RWPE1 (cell line): ENCODE measurements around the gene HSPA2.

Experiments used
- CTCF ChIA-PET: fragments of 350-600 bp; sonication (Branson Sonifier 250); formaldehyde crosslinking; extraction: SDS; loops from one replicate; lab custom pipeline; 2021; lab: Yijun Ruan, JAX
- POLR2A ChIA-PET: fragments of 400-600 bp; formaldehyde crosslinking; extraction: SDS; loops from one replicate; lab custom pipeline; 2020; ENCODE audit warnings: antibody characterized with exemption; ENCODE audit not compliant: low non-redundant PET; lab: Yijun Ruan, JAX
- DNase-seq: peaks from one replicate; pipeline ENCODE4 v3.0.0; 2012; ENCODE audit warnings: low spot score
- H3K27ac ChIP-seq: fragments of 450-650 bp; 2 replicates; pipeline ENCODE4 v1.5.1; 2017
- TF ChIP-seq, protein P1 (sequence below): fragments of 450-650 bp; conservative IDR thresholded peaks from 2 replicates; pipeline ENCODE4 v1.5.1; 2017; ENCODE audit warnings: low read depth, mild to moderate bottlenecking

Gene HSPA2

DNA sequence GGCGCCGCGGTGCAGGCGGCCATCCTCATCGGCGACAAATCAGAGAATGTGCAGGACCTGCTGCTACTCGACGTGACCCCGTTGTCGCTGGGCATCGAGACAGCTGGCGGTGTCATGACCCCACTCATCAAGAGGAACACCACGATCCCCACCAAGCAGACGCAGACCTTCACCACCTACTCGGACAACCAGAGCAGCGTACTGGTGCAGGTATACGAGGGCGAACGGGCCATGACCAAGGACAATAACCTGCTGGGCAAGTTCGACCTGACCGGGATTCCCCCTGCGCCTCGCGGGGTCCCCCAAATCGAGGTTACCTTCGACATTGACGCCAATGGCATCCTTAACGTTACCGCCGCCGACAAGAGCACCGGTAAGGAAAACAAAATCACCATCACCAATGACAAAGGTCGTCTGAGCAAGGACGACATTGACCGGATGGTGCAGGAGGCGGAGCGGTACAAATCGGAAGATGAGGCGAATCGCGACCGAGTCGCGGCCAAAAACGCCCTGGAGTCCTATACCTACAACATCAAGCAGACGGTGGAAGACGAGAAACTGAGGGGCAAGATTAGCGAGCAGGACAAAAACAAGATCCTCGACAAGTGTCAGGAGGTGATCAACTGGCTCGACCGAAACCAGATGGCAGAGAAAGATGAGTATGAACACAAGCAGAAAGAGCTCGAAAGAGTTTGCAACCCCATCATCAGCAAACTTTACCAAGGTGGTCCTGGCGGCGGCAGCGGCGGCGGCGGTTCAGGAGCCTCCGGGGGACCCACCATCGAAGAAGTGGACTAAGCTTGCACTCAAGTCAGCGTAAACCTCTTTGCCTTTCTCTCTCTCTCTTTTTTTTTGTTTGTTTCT is 1.7 kb downstream of the HSPA2 start:
- TF ChIP-seq, protein P1, sequence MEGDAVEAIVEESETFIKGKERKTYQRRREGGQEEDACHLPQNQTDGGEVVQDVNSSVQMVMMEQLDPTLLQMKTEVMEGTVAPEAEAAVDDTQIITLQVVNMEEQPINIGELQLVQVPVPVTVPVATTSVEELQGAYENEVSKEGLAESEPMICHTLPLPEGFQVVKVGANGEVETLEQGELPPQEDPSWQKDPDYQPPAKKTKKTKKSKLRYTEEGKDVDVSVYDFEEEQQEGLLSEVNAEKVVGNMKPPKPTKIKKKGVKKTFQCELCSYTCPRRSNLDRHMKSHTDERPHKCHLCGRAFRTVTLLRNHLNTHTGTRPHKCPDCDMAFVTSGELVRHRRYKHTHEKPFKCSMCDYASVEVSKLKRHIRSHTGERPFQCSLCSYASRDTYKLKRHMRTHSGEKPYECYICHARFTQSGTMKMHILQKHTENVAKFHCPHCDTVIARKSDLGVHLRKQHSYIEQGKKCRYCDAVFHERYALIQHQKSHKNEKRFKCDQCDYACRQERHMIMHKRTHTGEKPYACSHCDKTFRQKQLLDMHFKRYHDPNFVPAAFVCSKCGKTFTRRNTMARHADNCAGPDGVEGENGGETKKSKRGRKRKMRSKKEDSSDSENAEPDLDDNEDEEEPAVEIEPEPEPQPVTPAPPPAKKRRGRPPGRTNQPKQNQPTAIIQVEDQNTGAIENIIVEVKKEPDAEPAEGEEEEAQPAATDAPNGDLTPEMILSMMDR = no peak
- ChIA-PET POLR2A (interaction anchor here (1.0 kb wide), 1 partner anchor 27 kb away, joined by 5 read pairs; no protein-coding TSS in a partner anchor), CTCF (interaction anchor here (0.7 to 2.3 kb wide), 2 partner anchors 95 to 203 kb away, joined by 10 to 11 read pairs; no protein-coding TSS in a partner anchor)
- DNase-seq = no peak
- H3K27ac ChIP-seq = no peak overlapping the region

DNA sequence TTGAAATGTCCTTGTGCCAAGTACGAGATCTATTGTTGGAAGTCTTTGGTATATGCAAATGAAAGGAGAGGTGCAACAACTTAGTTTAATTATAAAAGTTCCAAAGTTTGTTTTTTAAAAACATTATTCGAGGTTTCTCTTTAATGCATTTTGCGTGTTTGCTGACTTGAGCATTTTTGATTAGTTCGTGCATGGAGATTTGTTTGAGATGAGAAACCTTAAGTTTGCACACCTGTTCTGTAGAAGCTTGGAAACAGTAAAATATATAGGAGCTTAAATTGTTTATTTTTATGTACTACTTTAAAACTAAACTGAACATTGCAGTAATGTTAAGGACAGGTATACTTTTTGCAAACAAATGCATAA is 2.3 kb downstream of the HSPA2 start:
- DNase-seq = no peak
- H3K27ac ChIP-seq = no peak overlapping the region
- POLR2A ChIA-PET = interaction anchor here (1.0 kb wide), 1 partner anchor 27 kb away, joined by 5 read pairs; no protein-coding TSS in a partner anchor
- TF ChIP-seq, protein P1 = no peak
- CTCF ChIA-PET = interaction anchor here (0.6 to 2.3 kb wide), 4 partner anchors 92 to 400 kb away, joined by 3 to 11 read pairs (median 6); partner anchors contain the start of gene GPX2

DNA sequence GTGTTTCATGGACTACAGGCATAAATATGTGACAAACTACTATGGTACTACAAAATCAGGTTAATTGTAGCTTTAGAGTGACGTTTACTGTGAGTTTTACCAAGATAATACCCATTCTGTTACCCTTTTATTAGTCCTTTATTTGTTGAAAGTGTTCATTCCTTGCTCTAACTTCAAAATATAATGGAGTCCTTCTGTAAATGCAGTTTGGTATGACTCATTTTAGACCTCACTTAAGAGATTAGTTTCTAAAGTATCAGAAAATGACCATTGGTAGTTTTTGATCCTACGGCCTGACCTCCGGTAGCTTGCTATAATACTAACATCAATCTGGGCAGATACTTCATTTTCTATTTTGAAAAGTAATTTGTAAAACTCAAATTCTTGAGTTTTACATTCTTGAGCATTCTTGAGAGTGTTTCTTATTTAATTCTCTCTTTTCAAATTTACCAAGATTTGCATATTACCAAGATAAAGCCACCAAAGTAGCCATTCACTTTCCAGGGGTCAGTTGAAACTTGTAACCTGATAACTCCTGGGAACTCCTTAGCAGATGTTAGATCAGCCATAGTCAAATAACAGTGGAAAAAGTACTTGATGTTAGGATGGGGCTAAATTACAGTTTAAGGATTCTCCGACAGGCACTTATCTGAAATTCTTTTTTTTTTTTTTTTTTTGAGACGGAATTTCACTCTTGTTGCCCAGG is 4.2 kb downstream of the HSPA2 start:
- POLR2A ChIA-PET = interaction anchor here (0.7 kb wide), 1 partner anchor 17 kb away, joined by 5 read pairs; no protein-coding TSS in a partner anchor
- no peak overlapping the region for H3K27ac ChIP-seq

DNA sequence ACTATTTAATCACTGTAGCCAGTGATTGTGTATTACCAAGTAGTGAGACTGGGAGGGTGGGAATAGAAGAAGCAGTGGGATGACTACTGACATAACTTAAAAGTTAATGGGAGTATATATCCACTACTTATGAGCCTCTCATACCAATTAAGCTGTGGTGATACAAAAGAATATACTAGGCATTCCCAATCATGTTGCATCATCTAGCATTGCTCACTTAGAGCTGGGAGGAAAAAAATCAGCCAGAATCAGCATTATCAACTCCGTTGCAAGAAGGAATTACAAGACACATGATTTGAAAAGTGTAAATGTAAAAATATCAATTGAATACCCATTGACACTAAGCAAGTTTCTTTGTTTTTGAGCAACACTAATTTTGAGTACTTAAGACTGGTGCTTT is 8.5 kb downstream of the HSPA2 start:
- ChIA-PET CTCF (interaction anchor here (0.6 to 0.7 kb wide), 2 partner anchors 134 to 383 kb away, joined by 3 read pairs; no protein-coding TSS in a partner anchor), POLR2A (interaction anchor here (1.0 kb wide), 1 partner anchor 9 kb away, joined by 4 read pairs; the partner anchor contains the start of gene HSPA2)
- H3K27ac ChIP-seq = no peak overlapping the region
- TF ChIP-seq, protein P1 = no peak
- no peak for DNase-seq

More for the DNA sequence above, 4.2 kb downstream of the HSPA2 start:
- TF ChIP-seq, protein P1 = no peak
- no peak for DNase-seq
- CTCF ChIA-PET = interaction anchor here (0.7 kb wide), 3 partner anchors 33 to 523 kb away, joined by 3 to 5 read pairs (median 4); no protein-coding TSS in a partner anchor

DNA sequence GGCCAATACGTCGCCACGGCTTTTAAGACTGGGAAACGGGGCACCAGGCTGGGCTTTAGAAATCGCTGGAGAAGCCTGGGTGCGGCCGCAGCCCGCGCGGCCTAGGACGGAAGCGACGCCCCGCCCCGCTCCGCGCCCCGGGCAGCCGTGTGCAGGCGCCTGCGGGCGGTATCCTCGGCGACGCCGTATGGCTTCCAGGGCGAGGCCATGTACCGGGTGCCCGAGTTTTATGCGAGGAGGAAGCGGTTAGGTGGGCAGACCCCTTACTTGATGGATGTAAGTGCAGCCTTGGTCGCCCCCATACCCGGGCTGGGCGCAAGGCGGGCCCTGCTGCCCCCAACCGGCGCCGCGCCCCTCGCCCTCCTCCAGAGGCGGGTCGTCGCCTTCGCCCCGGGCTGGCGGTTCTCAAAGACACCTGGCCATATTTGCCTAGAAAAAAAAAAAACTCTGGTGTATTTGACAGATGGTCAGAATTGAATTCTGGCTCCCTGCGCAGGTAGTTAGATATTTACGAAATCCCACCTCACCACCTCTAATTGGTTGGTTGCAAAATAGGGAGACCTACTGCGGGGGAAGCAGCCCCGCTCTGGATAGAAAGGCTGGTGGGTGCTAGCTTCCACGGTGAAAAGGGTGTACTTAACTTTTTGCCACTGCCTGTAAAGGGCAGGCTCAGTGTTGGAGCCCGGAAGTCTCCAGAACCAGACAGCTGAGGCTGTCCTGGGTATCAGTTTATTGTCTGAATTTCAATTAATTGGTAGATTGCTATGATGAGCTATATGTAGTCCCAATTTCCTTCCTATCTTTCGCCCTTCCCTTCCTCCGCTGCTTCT is 9.5 kb downstream of the HSPA2 start, which contains the start of gene PPP1R36:
Gene PPP1R36, plus strand, starts transcription at position 171 of the 830 bp plus-strand sequence. Its CDS starts 37 bp downstream, at position 208.
- DNase-seq = no peak
- ChIA-PET POLR2A (no interaction called here), CTCF (interaction anchor here (0.7 kb wide), 2 partner anchors 75 to 81 kb away, joined by 4 to 6 read pairs; no protein-coding TSS in a partner anchor)
- no peak within 1 kb of the TSS for H3K27ac ChIP-seq
- TF ChIP-seq, protein P1 = no peak
